SK-N-SH (cell line): ENCODE measurements around the gene ZNF526. TPM values are rescaled to one million over a fixed set of nuclear protein-coding genes. Genes with fewer than 3 reads are reported as not detected.

Experiments used
- CTCF ChIA-PET: fragments of 300-600, 350-600 bp; formaldehyde crosslinking; extraction: SDS; loops from one replicate; lab custom pipeline; 2021; lab: Yijun Ruan, JAX
- POLR2A ChIA-PET: fragments of 350-600 bp; sonication (Branson Sonifier 250); formaldehyde crosslinking; extraction: SDS; loops from one replicate; lab custom pipeline; 2020; ENCODE audit warnings: antibody characterized with exemption, inconsistent platforms; lab: Yijun Ruan, JAX
- DNase-seq: peaks from one replicate; pipeline ENCODE4 v3.0.0; 2012
- H2AFZ ChIP-seq: fragments of 200-600 bp; sonication (generic); 2 replicates; pipeline ENCODE4 v1.8.1; 2016; ENCODE audit warnings: antibody characterized with exemption, mild to moderate bottlenecking, low read depth
- H3F3A ChIP-seq: fragments of 200-600 bp; sonication (generic); replicated peaks from 2 replicates; pipeline ENCODE3; 2016; ENCODE audit warnings: antibody characterized with exemption, mild to moderate bottlenecking; ENCODE audit not compliant: insufficient read depth
- H3K27ac ChIP-seq, 2 experiments: fragments of 200-500 bp in 1 of 2; fragments of 200-600 bp in 1 of 2; sonication (Bioruptor generic) in 1 of 2; sonication (generic), shearing (Covaris generic) in 1 of 2; 2 replicates each; pipeline versions ENCODE4 v1.5.1 to v1.6.1; 2014 to 2016; ENCODE audit warnings: low read depth in 2 of 2, inconsistent platforms in 1 of 2, low read length in 1 of 2, mild to moderate bottlenecking in 1 of 2, mixed read lengths in 1 of 2
- H3K27me3 ChIP-seq: fragments of 200-600 bp; sonication (generic), shearing (Covaris generic); 2 replicates; pipeline ENCODE4 v1.6.1; 2016; ENCODE audit warnings: mixed run types; ENCODE audit not compliant: insufficient read depth
- H3K36me3 ChIP-seq, 2 experiments: fragments of 200-500 bp in 1 of 2; fragments of 200-600 bp in 1 of 2; sonication (Bioruptor generic) in 1 of 2; sonication (generic) in 1 of 2; replicated peaks in 1 of 2; 2 replicates each; pipeline versions ENCODE3 to v1.5.1; 2014 to 2016; ENCODE audit warnings: low read length in 1 of 2, mild to moderate bottlenecking in 1 of 2; ENCODE audit not compliant: insufficient read depth in 2 of 2, control insufficient read depth in 1 of 2
- H3K4me1 ChIP-seq, 2 experiments: fragments of 200-500 bp in 1 of 2; fragments of 200-600 bp in 1 of 2; sonication (Bioruptor generic) in 1 of 2; sonication (generic), shearing (Covaris generic) in 1 of 2; 2 replicates each; pipeline versions ENCODE4 v1.5.1 to v1.6.1; 2014 to 2016; ENCODE audit warnings: low read depth in 1 of 2, low read length in 1 of 2, mixed run types in 1 of 2; ENCODE audit not compliant: insufficient read depth in 2 of 2, control insufficient read depth in 1 of 2
- H3K4me2 ChIP-seq: fragments of 200-600 bp; sonication (generic), shearing (Covaris generic); 2 replicates; pipeline ENCODE4 v1.6.1; 2017; ENCODE audit warnings: mixed run types
- H3K4me3 ChIP-seq, 2 experiments: fragments of 200-500 bp in 1 of 2; fragments of 200-600 bp in 1 of 2; sonication (Bioruptor generic) in 1 of 2; sonication (generic), shearing (Covaris generic) in 1 of 2; 2 replicates each; pipeline versions ENCODE4 v1.5.1 to v1.8.1; 2014 to 2016; ENCODE audit warnings: low read depth in 2 of 2, inconsistent platforms in 1 of 2, low read length in 1 of 2, mild to moderate bottlenecking in 1 of 2, mixed read lengths in 1 of 2, moderate library complexity in 1 of 2
- H3K79me2 ChIP-seq: fragments of 200-600 bp; sonication (generic); 2 replicates; pipeline ENCODE4 v1.8.1; 2017; ENCODE audit warnings: mild to moderate bottlenecking; ENCODE audit not compliant: insufficient read depth
- H3K9ac ChIP-seq: fragments of 200-600 bp; sonication (generic); 2 replicates; pipeline ENCODE4 v1.6.1; 2017; ENCODE audit warnings: mixed run types
- H3K9me2 ChIP-seq: fragments of 200-600 bp; sonication (generic); 2 replicates; pipeline ENCODE4 v1.6.1; 2017; ENCODE audit warnings: mixed run types
- H3K9me3 ChIP-seq: fragments of 200-600 bp; sonication (generic); 2 replicates; pipeline ENCODE4 v1.6.1; 2017; ENCODE audit warnings: mixed run types, mild to moderate bottlenecking, moderate library complexity
- H4K20me1 ChIP-seq: fragments of 200-600 bp; sonication (generic); 2 replicates; pipeline ENCODE4 v1.6.1; 2017; ENCODE audit warnings: mild to moderate bottlenecking, mixed run types; ENCODE audit not compliant: insufficient read depth
- CHD2 ChIP-seq: fragments of 150-350 bp; IDR thresholded peaks from 2 replicates; pipeline ENCODE4 v1.6.1; 2018; ENCODE audit warnings: low read length; ENCODE audit not compliant: partially characterized antibody
- ELF1 ChIP-seq: IDR thresholded peaks from 2 replicates; pipeline ENCODE4 v1.4.0; 2012
- EP300 ChIP-seq, 2 experiments: IDR thresholded peaks; 2 replicates each; pipeline versions ENCODE4 v1.4.0 to v1.6.1; 2012; ENCODE audit warnings: borderline replicate concordance in 1 of 2, low read depth in 1 of 2, low read length in 1 of 2
- FOXJ3 ChIP-seq: sonication (generic); formaldehyde crosslinking; IDR thresholded peaks from 2 replicates; pipeline ENCODE4 v1.5.1; 2020; ENCODE audit warnings: mild to moderate bottlenecking, missing genetic modification reagents
- GABPA ChIP-seq: IDR thresholded peaks from 2 replicates; pipeline ENCODE4 v1.4.0; 2012; ENCODE audit warnings: low read depth, mild to moderate bottlenecking
- JUND ChIP-seq: IDR thresholded peaks from 2 replicates; pipeline ENCODE4 v1.4.0; 2012
- MAX ChIP-seq: IDR thresholded peaks from 2 replicates; pipeline ENCODE4 v1.4.0; 2012; ENCODE audit warnings: low read depth
- MEF2A ChIP-seq: IDR thresholded peaks from 2 replicates; pipeline ENCODE4 v1.4.0; 2012; ENCODE audit warnings: low read depth, borderline replicate concordance
- MXI1 ChIP-seq: IDR thresholded peaks from 2 replicates; pipeline ENCODE4 v1.6.1; 2012; ENCODE audit warnings: mild to moderate bottlenecking, low read depth, low read length, improper control_type of control experiment
- NFIC ChIP-seq: IDR thresholded peaks from 2 replicates; pipeline ENCODE4 v1.4.0; 2012; ENCODE audit warnings: borderline replicate concordance
- NRF1 ChIP-seq: IDR thresholded peaks from 2 replicates; pipeline ENCODE4 v1.6.1; 2012; ENCODE audit warnings: low read depth, mild to moderate bottlenecking, low read length
- POLR2AphosphoS5 ChIP-seq: IDR thresholded peaks from 2 replicates; pipeline ENCODE4 v1.6.1; 2012; ENCODE audit warnings: low read depth, low read length
- RCOR1 ChIP-seq: fragments of 150-350 bp; IDR thresholded peaks from 2 replicates; pipeline ENCODE4 v1.6.1; 2017; ENCODE audit warnings: antibody characterized with exemption, low read length
- REST ChIP-seq: IDR thresholded peaks from 2 replicates; pipeline ENCODE4 v1.6.1; 2012; ENCODE audit warnings: mild to moderate bottlenecking, low read depth, low read length, moderate library complexity
- RFX5 ChIP-seq: IDR thresholded peaks from 2 replicates; pipeline ENCODE4 v1.6.1; 2012; ENCODE audit warnings: mild to moderate bottlenecking, improper control_type of control experiment, low read length
- RXRA ChIP-seq: IDR thresholded peaks from 2 replicates; pipeline ENCODE4 v1.4.0; 2012; ENCODE audit warnings: low read depth, mild to moderate bottlenecking, borderline replicate concordance
- TAF1 ChIP-seq: IDR thresholded peaks from 2 replicates; pipeline ENCODE4 v1.6.1; 2012; ENCODE audit warnings: low read depth, mild to moderate bottlenecking, low read length, moderate library complexity, borderline replicate concordance
- TCF12 ChIP-seq: IDR thresholded peaks from 2 replicates; pipeline ENCODE4 v1.4.0; 2012
- TEAD4 ChIP-seq: IDR thresholded peaks from 2 replicates; pipeline ENCODE4 v1.4.0; 2012; ENCODE audit warnings: mild to moderate bottlenecking, borderline replicate concordance; ENCODE audit not compliant: insufficient read depth
- USF1 ChIP-seq: IDR thresholded peaks from 2 replicates; pipeline ENCODE4 v1.4.0; 2012; ENCODE audit warnings: low read depth, borderline replicate concordance
- YY1 ChIP-seq: IDR thresholded peaks from 2 replicates; pipeline ENCODE4 v1.4.0; 2012; ENCODE audit warnings: low read depth, mild to moderate bottlenecking
- WGBS: methylation state at CpG from one replicate; pipeline ENCODE4 v1.1.6; 2017; ENCODE audit warnings: low lambda C conversion rate; 5-methylcytosine and 5-hydroxymethylcytosine counted together
- polyA plus RNA-seq, 3 experiments: library from polyadenylated mRNA; depleted of rRNA; stranded (reverse); fragments of >200 nt; gene quantifications; 2 replicates each; pipeline ENCODE4 v1.2.3, GENCODE V29; 2012
- TF ChIP-seq, protein P1 (sequence below): IDR thresholded peaks from 2 replicates; pipeline ENCODE4; 2012
- TF ChIP-seq, protein P2 (sequence below): fragments of 150-350 bp; IDR thresholded peaks from 2 replicates; pipeline ENCODE4 v1.6.1; 2016; ENCODE audit warnings: mild to moderate bottlenecking, low read depth, low read length
- TF ChIP-seq, protein P3 (sequence below): fragments of 200-600 bp; sonication (generic); IDR thresholded peaks from 2 replicates; pipeline ENCODE4 v1.6.1; 2017; ENCODE audit warnings: antibody characterized with exemption, mild to moderate bottlenecking, moderate library complexity

The ZNF526 gene
- polyA plus RNA-seq, 1 of the 3 experiments (the other 2 are of a cell fraction), result 3.5 TPM

- CTCF ChIA-PET, result interaction anchor here (0.7 to 1.8 kb wide), 6 partner anchors 23 to 76 kb away, joined by 3 to 5 read pairs (median 3); no protein-coding TSS in a partner anchor
- Histone ChIP-seq H3K27me3 (no peaks in the 10 kb centered on the region), H3K4me3 (peak within 1 kb of the TSS; percentile 80 to 99), H4K20me1 (no peaks in the 10 kb centered on the region; the same call in 1 of the 2 replicates), H3F3A (peaks cover 12% of the 10 kb centered on the region), H3K9ac (peak within 1 kb of the TSS; percentile 77), H3K9me2 (no peaks in the 10 kb centered on the region), H3K79me2 (peaks cover 88% of the 10 kb centered on the region), H3K27ac (peak within 1 kb of the TSS; percentile 88 to 90), H3K9me3 (no peaks in the 10 kb centered on the region), H3K36me3 (peaks cover 14 to 18% of the 10 kb centered on the region in 2 experiments), H3K4me1 (peaks cover 9 to 28% of the 10 kb centered on the region in 2 experiments; a peak in 2 of 4 replicates), H2AFZ (peak within 1 kb of the TSS; percentile 77), H3K4me2 (peak within 1 kb of the TSS; percentile 89)
- DNase-seq, result peak; percentile 95
- POLR2A ChIA-PET, result interaction anchor here (1.2 kb wide), 1 partner anchor 10 kb away, joined by 3 read pairs; no protein-coding TSS in a partner anchor
- WGBS, result 17% methylated on average over 51 of the region's 57 CpGs
- TF ChIP-seq TAF1 (peak; percentile 29; the same call in 1 of the 2 replicates), RXRA (no peak), TCF12 (no peak), GABPA (no peak), JUND (no peak), POLR2AphosphoS5 (peak; percentile 64; the same call in 1 of the 2 replicates), NFIC (no peak), REST (no peak), MXI1 (peak; percentile 84; the same call in 1 of the 2 replicates), CHD2 (no peak), RFX5 (no peak), MEF2A (no peak), YY1 (0 out of 2 replicates have a peak, but pooled peaks have one; percentile 11), NRF1 (peak; percentile 98), ELF1 (peak; percentile 66; the same call in 1 of the 2 replicates), FOXJ3 (no peak), USF1 (no peak), RCOR1 (no peak), TEAD4 (no peak), MAX (peak; percentile 53; the same call in 1 of the 2 replicates), EP300 (IDR thresholded peaks at IDR 0.05; ENCODE audit: borderline replicate concordance in 1 of 2, low read depth in 1 of 2, low read length in 1 of 2) (peak in 1 of 2 experiments; percentile 61; a peak in 2 of 4 replicates)
- TF ChIP-seq, protein P1, sequence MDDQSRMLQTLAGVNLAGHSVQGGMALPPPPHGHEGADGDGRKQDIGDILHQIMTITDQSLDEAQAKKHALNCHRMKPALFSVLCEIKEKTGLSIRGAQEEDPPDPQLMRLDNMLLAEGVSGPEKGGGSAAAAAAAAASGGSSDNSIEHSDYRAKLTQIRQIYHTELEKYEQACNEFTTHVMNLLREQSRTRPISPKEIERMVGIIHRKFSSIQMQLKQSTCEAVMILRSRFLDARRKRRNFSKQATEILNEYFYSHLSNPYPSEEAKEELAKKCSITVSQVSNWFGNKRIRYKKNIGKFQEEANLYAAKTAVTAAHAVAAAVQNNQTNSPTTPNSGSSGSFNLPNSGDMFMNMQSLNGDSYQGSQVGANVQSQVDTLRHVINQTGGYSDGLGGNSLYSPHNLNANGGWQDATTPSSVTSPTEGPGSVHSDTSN, result no peak
- TF ChIP-seq, protein P2, sequence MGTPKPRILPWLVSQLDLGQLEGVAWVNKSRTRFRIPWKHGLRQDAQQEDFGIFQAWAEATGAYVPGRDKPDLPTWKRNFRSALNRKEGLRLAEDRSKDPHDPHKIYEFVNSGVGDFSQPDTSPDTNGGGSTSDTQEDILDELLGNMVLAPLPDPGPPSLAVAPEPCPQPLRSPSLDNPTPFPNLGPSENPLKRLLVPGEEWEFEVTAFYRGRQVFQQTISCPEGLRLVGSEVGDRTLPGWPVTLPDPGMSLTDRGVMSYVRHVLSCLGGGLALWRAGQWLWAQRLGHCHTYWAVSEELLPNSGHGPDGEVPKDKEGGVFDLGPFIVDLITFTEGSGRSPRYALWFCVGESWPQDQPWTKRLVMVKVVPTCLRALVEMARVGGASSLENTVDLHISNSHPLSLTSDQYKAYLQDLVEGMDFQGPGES, result no peak
- TF ChIP-seq, protein P3, sequence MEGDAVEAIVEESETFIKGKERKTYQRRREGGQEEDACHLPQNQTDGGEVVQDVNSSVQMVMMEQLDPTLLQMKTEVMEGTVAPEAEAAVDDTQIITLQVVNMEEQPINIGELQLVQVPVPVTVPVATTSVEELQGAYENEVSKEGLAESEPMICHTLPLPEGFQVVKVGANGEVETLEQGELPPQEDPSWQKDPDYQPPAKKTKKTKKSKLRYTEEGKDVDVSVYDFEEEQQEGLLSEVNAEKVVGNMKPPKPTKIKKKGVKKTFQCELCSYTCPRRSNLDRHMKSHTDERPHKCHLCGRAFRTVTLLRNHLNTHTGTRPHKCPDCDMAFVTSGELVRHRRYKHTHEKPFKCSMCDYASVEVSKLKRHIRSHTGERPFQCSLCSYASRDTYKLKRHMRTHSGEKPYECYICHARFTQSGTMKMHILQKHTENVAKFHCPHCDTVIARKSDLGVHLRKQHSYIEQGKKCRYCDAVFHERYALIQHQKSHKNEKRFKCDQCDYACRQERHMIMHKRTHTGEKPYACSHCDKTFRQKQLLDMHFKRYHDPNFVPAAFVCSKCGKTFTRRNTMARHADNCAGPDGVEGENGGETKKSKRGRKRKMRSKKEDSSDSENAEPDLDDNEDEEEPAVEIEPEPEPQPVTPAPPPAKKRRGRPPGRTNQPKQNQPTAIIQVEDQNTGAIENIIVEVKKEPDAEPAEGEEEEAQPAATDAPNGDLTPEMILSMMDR, result no peak
Observed at GRCh38 chr19:42217520-42218437, 2.3 kb upstream of the ZNF526 start, which contains the start of gene DEDD2. TSS of gene DEDD2 (minus strand) at chr19:42217677. CDS start at chr19:42217007, 670 bp downstream.
